Lower lobe of right lung (tissue), 2 donors: Measurements from ENCODE around the gene TSEN34. TPM values are rescaled to one million over a fixed set of nuclear protein-coding genes. Genes with fewer than 3 reads are reported as not detected.

ENCODE experiments used
- ATAC-seq, 2 donors: fragments of 200-7000 bp; cut with Tn5 transposase; one replicate each; pipeline ENCODE4 v1.9.1; 2020 to 2022; ENCODE audit warnings: mild to moderate bottlenecking in 2 of 2, moderate library complexity in 2 of 2
- DNase-seq: peaks from one replicate; pipeline ENCODE4 v3.0.0-alpha.2; 2020
- H3K27ac ChIP-seq: fragments of 200-600 bp; one replicate; pipeline ENCODE4 v1.8.0; 2022
- H3K27me3 ChIP-seq: fragments of 200-600 bp; one replicate; pipeline ENCODE4 v1.8.0; 2022; ENCODE audit warnings: low read depth
- H3K36me3 ChIP-seq: fragments of 200-600 bp; one replicate; pipeline ENCODE4 v1.8.0; 2022; ENCODE audit warnings: mild to moderate bottlenecking
- H3K4me1 ChIP-seq: fragments of 200-600 bp; one replicate; pipeline ENCODE4 v1.8.0; 2022
- H3K4me3 ChIP-seq: fragments of 200-600 bp; one replicate; pipeline ENCODE4 v1.8.0; 2022; ENCODE audit warnings: mild to moderate bottlenecking
- H3K9me3 ChIP-seq: fragments of 200-600 bp; one replicate; pipeline ENCODE4 v1.8.0; 2022
- intact Hi-C: fragments of 100-400 bp; cut with DNase I; formaldehyde crosslinking; loops from one replicate; pipeline ENCODE4 v1.11.0; 2022
- total RNA-seq: library from RNA; stranded (reverse); fragmentation: NEBNext Ultra II Directional; extraction: Animal tissue kit (Norgen Biotek cat#: 25700); gene quantifications from one replicate; pipeline ENCODE4 v1.2.1, GENCODE V29; 2021
- TF ChIP-seq, protein P1 (sequence below): fragments of 200-600 bp; IDR thresholded peaks from one replicate; pipeline ENCODE4 v1.8.0; 2022; ENCODE audit warnings: antibody characterized with exemption, mild to moderate bottlenecking
- donor health status: DM: no; HTN: yes; CAD: no; lungs with severe emphysema.

The TSEN34 gene
- total RNA-seq, 1 donor from 2014 or later: 33.8 TPM

DNA sequence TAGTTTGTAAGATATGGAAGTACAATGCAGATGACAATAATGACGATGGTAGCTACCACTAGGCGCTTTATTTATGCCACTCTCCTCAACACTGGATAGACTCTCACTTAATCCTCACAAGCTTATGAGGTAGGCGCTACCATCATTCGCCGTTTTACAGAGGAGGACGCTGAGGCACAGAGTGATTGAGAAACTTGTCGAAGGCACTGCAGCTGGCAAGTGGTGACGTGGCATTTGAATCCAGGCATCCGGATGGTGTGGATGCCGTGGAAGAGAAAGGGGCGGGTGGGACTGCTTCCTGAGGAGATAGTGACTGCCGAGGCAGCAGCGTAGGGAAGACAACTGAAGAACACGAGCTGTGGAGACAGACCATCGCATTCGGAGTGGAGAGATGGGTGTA lies 8.3 kb downstream of the TSEN34 start:
- H3K36me3 ChIP-seq: peaks cover 43% of the 10 kb centered on the region
- no peak for DNase-seq
- no peak overlapping the region for H3K27ac ChIP-seq
- ATAC-seq: no peak
- H3K4me1 ChIP-seq: peaks cover 39% of the 10 kb centered on the region
- intact Hi-C loops: no loop called here
- no peak overlapping the region for H3K4me3 ChIP-seq
- no peaks in the 10 kb centered on the region for H3K27me3 ChIP-seq
- TF ChIP-seq, protein P1, sequence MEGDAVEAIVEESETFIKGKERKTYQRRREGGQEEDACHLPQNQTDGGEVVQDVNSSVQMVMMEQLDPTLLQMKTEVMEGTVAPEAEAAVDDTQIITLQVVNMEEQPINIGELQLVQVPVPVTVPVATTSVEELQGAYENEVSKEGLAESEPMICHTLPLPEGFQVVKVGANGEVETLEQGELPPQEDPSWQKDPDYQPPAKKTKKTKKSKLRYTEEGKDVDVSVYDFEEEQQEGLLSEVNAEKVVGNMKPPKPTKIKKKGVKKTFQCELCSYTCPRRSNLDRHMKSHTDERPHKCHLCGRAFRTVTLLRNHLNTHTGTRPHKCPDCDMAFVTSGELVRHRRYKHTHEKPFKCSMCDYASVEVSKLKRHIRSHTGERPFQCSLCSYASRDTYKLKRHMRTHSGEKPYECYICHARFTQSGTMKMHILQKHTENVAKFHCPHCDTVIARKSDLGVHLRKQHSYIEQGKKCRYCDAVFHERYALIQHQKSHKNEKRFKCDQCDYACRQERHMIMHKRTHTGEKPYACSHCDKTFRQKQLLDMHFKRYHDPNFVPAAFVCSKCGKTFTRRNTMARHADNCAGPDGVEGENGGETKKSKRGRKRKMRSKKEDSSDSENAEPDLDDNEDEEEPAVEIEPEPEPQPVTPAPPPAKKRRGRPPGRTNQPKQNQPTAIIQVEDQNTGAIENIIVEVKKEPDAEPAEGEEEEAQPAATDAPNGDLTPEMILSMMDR: no peak
- no peaks in the 10 kb centered on the region for H3K9me3 ChIP-seq

DNA sequence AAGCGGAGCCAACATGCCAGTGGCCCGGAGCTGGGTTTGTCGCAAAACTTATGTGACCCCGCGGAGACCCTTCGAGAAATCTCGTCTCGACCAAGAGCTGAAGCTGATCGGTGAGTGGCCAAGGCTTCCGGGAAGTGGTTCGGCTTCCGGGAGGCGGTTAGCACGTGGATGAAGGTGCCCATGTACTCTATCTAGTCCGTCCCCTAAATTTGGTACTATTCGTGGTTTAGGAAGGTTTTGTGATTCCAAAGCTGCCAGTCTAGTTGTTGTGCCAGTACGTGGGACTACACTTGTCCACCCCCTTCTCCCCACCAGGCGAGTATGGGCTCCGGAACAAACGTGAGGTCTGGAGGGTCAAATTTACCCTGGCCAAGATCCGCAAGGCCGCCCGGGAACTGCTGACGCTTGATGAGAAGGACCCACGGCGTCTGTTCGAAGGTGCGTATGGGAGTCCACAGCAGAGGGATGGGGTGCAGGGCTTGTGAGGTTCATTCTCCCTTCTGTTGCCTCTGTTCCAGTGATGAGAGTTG lies 10.1 kb downstream of the TSEN34 start:
- Histone ChIP-seq H3K4me3 (peak overlapping the region; percentile 69), H3K9me3 (no peaks in the 10 kb centered on the region), H3K27me3 (no peaks in the 10 kb centered on the region), H3K4me1 (peaks cover 57% of the 10 kb centered on the region), H3K36me3 (peaks cover 50% of the 10 kb centered on the region), H3K27ac (peak overlapping the region; percentile 89)
- DNase-seq (no peak), ATAC-seq (peak; percentile 1 to 2)
- intact Hi-C loops: no loop called here
- TF ChIP-seq, protein P1: no peak

DNA sequence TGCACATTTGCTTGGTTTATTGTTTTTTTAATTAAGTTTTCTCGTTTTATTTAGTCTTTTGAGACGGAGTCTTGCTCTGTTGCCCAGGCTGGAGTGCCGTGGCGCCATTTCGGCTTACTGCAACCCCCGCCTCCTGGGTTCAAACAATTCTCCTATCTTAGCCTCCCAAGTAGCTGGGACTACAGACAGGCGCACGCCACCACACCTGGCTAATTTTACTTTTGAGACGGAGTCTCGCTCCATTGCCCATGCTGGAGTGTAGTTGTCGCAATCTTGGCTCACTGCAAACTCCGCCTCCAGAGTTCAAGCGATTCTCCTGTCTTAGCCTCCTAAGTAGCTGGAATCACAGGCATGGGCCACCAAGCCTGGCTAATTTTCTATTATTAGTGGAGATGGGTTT lies 10.9 kb downstream of the TSEN34 start:
- no peaks in the 10 kb centered on the region for H3K9me3 ChIP-seq
- ATAC-seq (no peak), DNase-seq (no peak)
- TF ChIP-seq, protein P1: no peak
- intact Hi-C loops: no loop called here
- peaks cover 65% of the 10 kb centered on the region for H3K4me1 ChIP-seq
- H3K27ac ChIP-seq: peak overlapping the region; percentile 89
- H3K36me3 ChIP-seq: peaks cover 57% of the 10 kb centered on the region
- peak overlapping the region; percentile 69 for H3K4me3 ChIP-seq
- no peaks in the 10 kb centered on the region for H3K27me3 ChIP-seq

DNA sequence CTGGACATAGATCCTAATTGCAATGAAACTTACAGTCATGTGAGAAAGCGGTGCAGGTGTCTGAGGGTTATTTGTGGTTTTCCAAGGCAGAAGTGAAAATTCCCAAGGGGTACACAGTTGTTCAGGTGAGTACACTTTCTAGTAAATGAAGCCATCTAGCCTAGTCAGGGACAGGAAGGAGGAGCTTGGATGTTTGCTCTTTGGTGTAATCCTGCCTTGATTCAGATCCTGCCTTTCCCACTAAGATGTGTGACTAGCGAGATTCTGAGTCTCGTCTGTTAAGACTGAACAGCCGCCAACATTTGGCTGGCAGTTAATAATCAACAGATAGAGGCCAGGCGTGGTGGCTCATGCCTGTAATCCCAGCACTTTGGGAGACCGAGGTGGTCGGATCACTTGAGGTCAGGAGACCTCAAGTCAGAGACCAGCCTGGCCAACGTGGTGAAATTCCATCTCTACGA lies 12.1 kb downstream of the TSEN34 start:
- peaks cover 77% of the 10 kb centered on the region for H3K4me1 ChIP-seq
- H3K4me3 ChIP-seq: peak overlapping the region; percentile 69
- peak overlapping the region; percentile 26 for H3K27ac ChIP-seq
- intact Hi-C loops: no loop called here
- peaks cover 69% of the 10 kb centered on the region for H3K36me3 ChIP-seq
- TF ChIP-seq, protein P1: no peak
- H3K9me3 ChIP-seq: no peaks in the 10 kb centered on the region
- no peaks in the 10 kb centered on the region for H3K27me3 ChIP-seq
- DNase-seq: no peak
- no peak for ATAC-seq

DNA sequence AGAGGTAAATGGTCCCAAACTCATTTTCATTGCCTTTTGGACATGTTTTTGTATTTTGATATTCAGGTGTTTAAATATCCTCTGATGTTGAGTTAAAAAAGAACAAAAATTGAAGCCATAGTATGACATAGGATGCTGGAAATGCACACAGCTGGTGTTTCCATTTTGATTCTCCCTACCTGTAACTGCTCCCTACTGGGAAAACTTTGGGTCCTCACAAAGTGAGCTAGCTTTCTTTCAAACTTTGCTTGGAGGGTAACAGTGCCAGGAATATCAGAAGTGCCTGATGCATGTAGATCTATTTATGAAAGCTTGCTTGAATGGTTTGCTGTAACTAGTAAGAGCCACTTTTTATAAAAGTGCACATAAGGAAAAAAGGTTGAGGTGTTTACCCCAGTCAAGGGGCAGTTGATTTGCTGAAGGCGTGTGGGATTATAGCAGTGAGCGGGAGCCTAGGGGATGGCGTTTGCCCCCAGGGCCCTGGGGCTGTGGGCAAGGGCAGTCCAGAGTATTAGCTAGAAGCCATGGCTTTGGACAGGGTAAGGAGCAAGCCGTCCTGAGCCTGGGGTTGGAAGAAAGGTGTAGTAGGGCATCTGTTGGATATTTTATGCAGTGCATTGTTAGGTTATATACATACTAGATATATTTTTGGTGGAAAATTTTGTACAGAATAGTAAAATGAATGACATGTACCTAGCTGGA lies 13.8 kb downstream of the TSEN34 start:
- Histone ChIP-seq H3K36me3 (peaks cover 70% of the 10 kb centered on the region), H3K4me3 (peak overlapping the region; percentile 69), H3K27ac (peak overlapping the region; percentile 46), H3K4me1 (peaks cover 90% of the 10 kb centered on the region), H3K9me3 (no peaks in the 10 kb centered on the region), H3K27me3 (no peaks in the 10 kb centered on the region)
- TF ChIP-seq, protein P1: no peak
- intact Hi-C loops: no loop called here
- ATAC-seq: no peak
- no peak for DNase-seq
